Smooth muscle cell (in vitro differentiated cells): Measurements from ENCODE around the gene TNFAIP8L2. TPM values are rescaled to one million over a fixed set of nuclear protein-coding genes. Genes with fewer than 3 reads are reported as not detected.

Experiments used
- DNase-seq: peaks from one replicate; lab custom pipeline; 2025; ENCODE audit not compliant: unreplicated experiment; lab: John Stamatoyannopoulos, UW
- H2AFZ ChIP-seq: fragments of 200-600 bp; sonication (generic); 2 replicates; pipeline ENCODE4 v1.6.0; 2016; ENCODE audit warnings: antibody characterized with exemption, low read depth, mild to moderate bottlenecking
- H3F3A ChIP-seq: fragments of 200-600 bp; sonication (generic); 2 replicates; pipeline ENCODE4 v1.6.0; 2017; ENCODE audit warnings: antibody characterized with exemption, low read depth
- H3K27ac ChIP-seq: fragments of 200-600 bp; sonication (generic); 2 replicates; pipeline ENCODE4 v1.5.1; 2016; ENCODE audit warnings: low read depth, mild to moderate bottlenecking
- H3K27me3 ChIP-seq: fragments of 200-600 bp; sonication (generic); 2 replicates; pipeline ENCODE4 v1.6.1; 2016; ENCODE audit warnings: low read depth, mild to moderate bottlenecking
- H3K36me3 ChIP-seq: fragments of 200-600 bp; sonication (generic); 2 replicates; pipeline ENCODE4 v1.5.1; 2016; ENCODE audit warnings: low read depth
- H3K4me1 ChIP-seq: fragments of 200-600 bp; sonication (generic); 2 replicates; pipeline ENCODE4 v1.5.1; 2016; ENCODE audit warnings: low read depth
- H3K4me2 ChIP-seq: fragments of 200-600 bp; sonication (generic); 2 replicates; pipeline ENCODE4 v1.6.0; 2016; ENCODE audit warnings: mild to moderate bottlenecking
- H3K4me3 ChIP-seq: fragments of 200-600 bp; sonication (generic); 2 replicates; pipeline ENCODE4 v1.5.1; 2016; ENCODE audit warnings: mild to moderate bottlenecking
- H3K79me2 ChIP-seq: fragments of 200-600 bp; sonication (generic); 2 replicates; pipeline ENCODE4 v1.6.0; 2016; ENCODE audit warnings: low read depth, mild to moderate bottlenecking
- H3K9ac ChIP-seq: fragments of 200-600 bp; sonication (generic); 2 replicates; pipeline ENCODE4 v1.6.0; 2016; ENCODE audit warnings: low read depth
- H3K9me3 ChIP-seq: fragments of 200-600 bp; sonication (generic); replicated peaks from 2 replicates; pipeline ENCODE4 v1.5.1; 2016; ENCODE audit warnings: low read depth
- H4K20me1 ChIP-seq: fragments of 200-600 bp; sonication (generic); 2 replicates; pipeline ENCODE4 v1.6.0; 2016; ENCODE audit warnings: low read depth
- WGBS: methylation state at CpG from one replicate; pipeline ENCODE4 v1.1.7; 2016; ENCODE audit warnings: low lambda C conversion rate; 5-methylcytosine and 5-hydroxymethylcytosine counted together
- polyA plus RNA-seq: library from polyadenylated mRNA; unstranded; fragments of >200 nt; fragmentation: Nextera tagmentation; extraction: Ambion mirVana; gene quantifications from 2 replicates; pipeline ENCODE4 v1.2.1, GENCODE V29; 2016
- total RNA-seq: library from RNA; depleted of rRNA; stranded (reverse); fragments of >200 nt; gene quantifications from 2 replicates; pipeline ENCODE4 v1.2.3, GENCODE V29; 2014
- TF ChIP-seq, protein P1 (sequence below): fragments of 200-600 bp; sonication (generic); IDR thresholded peaks from 2 replicates; pipeline ENCODE4 v1.5.1; 2017; ENCODE audit warnings: borderline replicate concordance, mild to moderate bottlenecking, antibody characterized with exemption; ENCODE audit not compliant: insufficient read depth, poor library complexity, severe bottlenecking

The TNFAIP8L2 gene
- total and polyA plus RNA-seq, 2 experiments from 2014 or later, result 0.14 TPM; not detected in 1

DNA sequence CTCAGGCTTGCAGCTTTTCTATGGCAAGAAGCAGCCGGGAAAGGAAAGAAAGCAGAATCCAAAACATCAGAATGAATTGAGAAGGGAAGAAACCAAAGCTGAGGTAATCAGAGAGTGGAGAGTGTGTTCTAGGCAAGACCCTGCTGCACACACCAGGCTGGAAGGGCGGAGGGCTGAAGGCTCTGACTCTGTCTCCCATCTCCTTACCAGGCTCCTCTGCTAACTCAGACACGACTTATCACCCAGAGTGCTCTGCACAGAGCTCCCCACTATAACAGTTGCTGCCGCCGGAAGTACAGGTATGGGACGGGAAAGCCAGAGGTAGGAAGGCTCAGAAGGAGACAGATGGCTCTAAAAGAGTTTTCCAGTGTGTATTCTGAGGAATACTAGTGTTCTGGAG lies 10.7 kb downstream of the TNFAIP8L2 start:
- Histone ChIP-seq H3K27me3 (no peaks in the 10 kb centered on the region), H3K27ac (peak overlapping the region; percentile 73), H3K4me2 (peak overlapping the region; percentile 96), H4K20me1 (no peaks in the 10 kb centered on the region), H3K4me1 (peaks cover 12% of the 10 kb centered on the region), H3K4me3 (peak overlapping the region; percentile 60), H3K79me2 (peaks cover 6% of the 10 kb centered on the region), H3K36me3 (no peaks in the 10 kb centered on the region), H3K9ac (peak overlapping the region; percentile 63), H2AFZ (no peak overlapping the region), H3K9me3 (no peaks in the 10 kb centered on the region), H3F3A (peaks cover 10% of the 10 kb centered on the region)
- 94% methylated on average over 6 of the region's 6 CpGs for WGBS
- TF ChIP-seq, protein P1, sequence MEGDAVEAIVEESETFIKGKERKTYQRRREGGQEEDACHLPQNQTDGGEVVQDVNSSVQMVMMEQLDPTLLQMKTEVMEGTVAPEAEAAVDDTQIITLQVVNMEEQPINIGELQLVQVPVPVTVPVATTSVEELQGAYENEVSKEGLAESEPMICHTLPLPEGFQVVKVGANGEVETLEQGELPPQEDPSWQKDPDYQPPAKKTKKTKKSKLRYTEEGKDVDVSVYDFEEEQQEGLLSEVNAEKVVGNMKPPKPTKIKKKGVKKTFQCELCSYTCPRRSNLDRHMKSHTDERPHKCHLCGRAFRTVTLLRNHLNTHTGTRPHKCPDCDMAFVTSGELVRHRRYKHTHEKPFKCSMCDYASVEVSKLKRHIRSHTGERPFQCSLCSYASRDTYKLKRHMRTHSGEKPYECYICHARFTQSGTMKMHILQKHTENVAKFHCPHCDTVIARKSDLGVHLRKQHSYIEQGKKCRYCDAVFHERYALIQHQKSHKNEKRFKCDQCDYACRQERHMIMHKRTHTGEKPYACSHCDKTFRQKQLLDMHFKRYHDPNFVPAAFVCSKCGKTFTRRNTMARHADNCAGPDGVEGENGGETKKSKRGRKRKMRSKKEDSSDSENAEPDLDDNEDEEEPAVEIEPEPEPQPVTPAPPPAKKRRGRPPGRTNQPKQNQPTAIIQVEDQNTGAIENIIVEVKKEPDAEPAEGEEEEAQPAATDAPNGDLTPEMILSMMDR, result no peak
- no peak for DNase-seq

DNA sequence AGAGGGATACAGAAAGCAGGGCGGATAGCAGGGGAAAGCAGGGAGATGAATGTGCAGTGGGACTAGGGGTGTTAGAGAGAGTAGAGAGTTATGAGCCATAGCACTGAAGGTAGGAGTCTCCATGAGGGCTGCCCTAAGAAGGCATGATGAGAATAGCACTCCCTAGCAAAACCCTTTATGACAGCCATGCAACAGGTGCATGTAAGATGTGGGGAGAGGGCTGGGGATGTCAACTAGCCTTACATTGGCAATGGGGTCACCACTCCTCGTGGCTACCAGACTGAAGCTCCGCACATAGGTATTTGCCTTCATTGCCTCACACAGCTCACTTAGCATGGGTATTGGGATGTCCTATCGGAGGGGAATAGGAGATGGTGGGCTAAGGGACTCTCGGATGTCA lies 14.7 kb downstream of the TNFAIP8L2 start:
- TF ChIP-seq, protein P1, result no peak
- H3K27me3 ChIP-seq, result no peaks in the 10 kb centered on the region
- WGBS, result 94% methylated on average over 5 of the region's 5 CpGs
- peaks cover 2% of the 10 kb centered on the region for H3K36me3 ChIP-seq
- H3K4me2 ChIP-seq, result no peak overlapping the region
- H3K4me1 ChIP-seq, result peaks cover 5% of the 10 kb centered on the region
- peaks cover 6% of the 10 kb centered on the region for H3K79me2 ChIP-seq
- no peaks in the 10 kb centered on the region for H4K20me1 ChIP-seq
- no peak overlapping the region for H3K9ac ChIP-seq
- H2AFZ ChIP-seq, result no peak overlapping the region
- DNase-seq, result no peak
- H3F3A ChIP-seq, result peaks cover 10% of the 10 kb centered on the region
- H3K27ac ChIP-seq, result no peak overlapping the region
- H3K4me3 ChIP-seq, result no peak overlapping the region
- no peaks in the 10 kb centered on the region for H3K9me3 ChIP-seq

DNA sequence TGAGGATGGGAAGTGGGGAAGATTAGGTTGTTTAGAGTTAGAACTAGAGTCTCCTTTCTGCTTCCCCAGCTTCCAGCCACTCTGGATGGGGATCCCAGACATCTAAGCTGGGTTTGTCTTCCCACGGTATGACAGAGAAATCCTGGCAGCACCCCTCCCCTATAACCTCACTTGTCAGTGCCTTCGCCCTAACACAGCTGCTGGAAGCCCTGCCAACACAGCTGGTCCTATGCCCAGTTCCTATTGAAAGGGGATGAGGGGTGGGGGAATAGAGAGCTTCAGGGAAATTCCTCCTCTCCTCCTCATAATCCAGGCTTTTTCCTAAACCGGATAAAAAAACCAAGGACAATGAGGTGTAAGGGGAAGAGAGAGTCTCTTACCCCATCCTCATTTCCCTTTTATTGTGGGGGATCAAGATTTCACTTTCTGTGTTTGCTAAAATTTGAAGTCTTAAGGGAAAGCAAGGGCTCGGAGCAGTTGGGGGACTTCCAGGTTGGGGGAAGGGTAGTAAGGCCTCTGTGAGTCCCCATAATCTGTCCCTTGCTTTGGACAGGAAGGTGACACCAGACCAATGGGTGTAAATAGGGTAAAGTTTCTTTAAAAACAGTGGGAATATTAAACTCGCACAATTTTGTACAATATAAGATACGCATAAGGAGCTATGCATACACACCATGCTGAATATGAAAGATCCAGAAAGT lies 18.7 kb downstream of the TNFAIP8L2 start:
- Histone ChIP-seq H3K4me3 (no peak overlapping the region), H4K20me1 (no peaks in the 10 kb centered on the region), H3K9ac (no peak overlapping the region), H3F3A (no peaks in the 10 kb centered on the region), H3K36me3 (peaks cover 6% of the 10 kb centered on the region), H3K4me2 (no peak overlapping the region), H3K27me3 (no peaks in the 10 kb centered on the region), H3K79me2 (no peaks in the 10 kb centered on the region), H3K27ac (no peak overlapping the region), H3K9me3 (no peaks in the 10 kb centered on the region), H3K4me1 (no peaks in the 10 kb centered on the region), H2AFZ (no peak overlapping the region)
- 95% methylated on average over 6 of the region's 6 CpGs for whole genome bisulfite sequencing
- no peak for DNase-seq
- TF ChIP-seq, protein P1, result no peak

DNA sequence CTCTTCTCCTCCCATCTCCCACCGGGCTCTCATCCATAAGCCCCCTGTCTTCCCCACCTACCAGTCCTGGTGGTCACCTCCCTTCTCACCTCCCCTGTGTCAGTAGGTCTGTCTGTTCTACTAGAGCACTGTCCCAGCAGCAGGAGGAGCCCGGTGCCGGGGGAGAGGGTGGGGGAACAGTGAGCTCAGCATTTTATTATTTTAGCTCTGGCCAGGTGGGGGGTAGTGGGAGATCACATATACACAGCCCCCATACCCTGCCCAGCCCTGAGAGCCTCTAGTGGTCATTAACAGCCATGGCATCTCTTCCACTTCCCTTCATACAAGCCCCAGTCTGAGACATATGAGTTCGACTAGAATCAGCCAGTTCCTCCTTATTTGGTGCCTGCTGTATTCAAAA lies 19.4 kb downstream of the TNFAIP8L2 start, which contains the start of gene TMOD4:
TMOD4 (minus strand) TSS at position 119 of the 400 bp plus-strand sequence. CDS start 1,106 bp downstream, outside the sequence.
- no peaks in the 10 kb centered on the region for H3K79me2 ChIP-seq
- H4K20me1 ChIP-seq, result no peaks in the 10 kb centered on the region
- H3F3A ChIP-seq, result no peaks in the 10 kb centered on the region
- no peak within 1 kb of the TSS for H3K4me2 ChIP-seq
- no peaks in the 10 kb centered on the region for H3K27me3 ChIP-seq
- H3K36me3 ChIP-seq, result peaks cover 6% of the 10 kb centered on the region
- no peaks in the 10 kb centered on the region for H3K9me3 ChIP-seq
- no peak within 1 kb of the TSS for H3K4me3 ChIP-seq
- no peak within 1 kb of the TSS for H3K27ac ChIP-seq
- no peak within 1 kb of the TSS for H3K9ac ChIP-seq
- 90% methylated on average over 4 of the region's 4 CpGs for WGBS
- no peak within 1 kb of the TSS for H2AFZ ChIP-seq
- no peaks in the 10 kb centered on the region for H3K4me1 ChIP-seq
- DNase-seq, result no peak
- TF ChIP-seq, protein P1, result peak; percentile 33
